ENCODE data around the gene MBD3L3.

- no peak for TF ChIP-seq FOXM1 (IDR thresholded peaks at IDR 0.05; ENCODE audit: borderline replicate concordance, low read depth)
- no peak for TF ChIP-seq TAF1 (IDR thresholded peaks at IDR 0.05; ENCODE audit: low read depth)
- no peak for TF ChIP-seq YY1 (IDR thresholded peaks at IDR 0.05; ENCODE audit: low read depth)
- TF ChIP-seq NFIC (IDR thresholded peaks at IDR 0.05): no peak
- no peak for TF ChIP-seq USF1 (IDR thresholded peaks at IDR 0.05)
- TF ChIP-seq CREB1 (IDR thresholded peaks at IDR 0.05; ENCODE audit: low read depth): no peak
- no peak for TF ChIP-seq EGR1 (IDR thresholded peaks at IDR 0.05)
- TF ChIP-seq TCF12 (IDR thresholded peaks at IDR 0.05; ENCODE audit: low read depth): no peak
- no peak for TF ChIP-seq MAX (IDR thresholded peaks at IDR 0.05)
- no peak for TF ChIP-seq REST (IDR thresholded peaks at IDR 0.05; ENCODE audit: low read depth)
These were observed 4.9 kb upstream of the MBD3L3 start for GRCh38 chr19:7063339-7063738.
